ENCODE data around the gene H1-8.

DNA sequence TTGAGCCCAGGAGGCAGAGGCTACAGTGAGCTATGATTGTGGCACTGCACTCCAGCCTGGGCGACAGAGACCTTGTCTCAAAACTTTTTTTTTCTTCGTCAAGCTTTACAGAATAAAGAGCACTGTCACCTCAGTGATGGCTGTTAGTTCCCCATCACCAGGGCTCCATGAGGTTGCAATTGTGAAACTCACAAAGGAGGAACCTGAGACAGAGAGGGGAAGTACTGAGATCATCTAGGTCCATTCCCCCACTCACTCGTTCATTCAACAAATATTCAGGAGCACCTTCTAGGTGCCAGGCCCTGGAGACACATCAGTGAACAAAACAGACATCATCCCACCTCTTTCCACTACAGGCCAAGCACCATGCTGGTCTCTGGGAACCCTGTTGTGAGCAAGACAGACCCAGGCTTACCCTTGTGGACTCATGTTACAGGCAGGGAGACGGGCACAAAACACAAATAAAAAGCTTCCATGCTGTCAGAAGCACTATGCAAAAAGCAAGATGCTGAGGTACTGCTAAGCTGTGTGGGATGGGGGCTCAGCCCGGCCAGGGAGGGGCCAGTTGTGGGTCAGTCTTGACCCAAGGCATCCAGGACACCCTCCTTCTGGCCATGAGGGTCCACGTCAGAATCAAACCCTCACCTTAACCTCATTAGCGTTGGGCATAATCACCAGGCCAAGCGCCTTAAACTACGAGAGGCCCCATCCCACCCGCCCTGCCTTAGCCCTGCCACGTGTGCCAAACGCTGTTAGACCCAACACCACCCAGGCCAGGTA, 16.7 kb upstream of the H1-8 start:
- no peak for TF ChIP-seq ZNF274 (IDR thresholded peaks at IDR 0.05; ENCODE audit: low read depth, low read length)
- TF ChIP-seq SUZ12 (IDR thresholded peaks at IDR 0.05; ENCODE audit: extremely low read depth, insufficient read depth, insufficient read length), result no peak
- TF ChIP-seq YY1 (IDR thresholded peaks at IDR 0.05; ENCODE audit: insufficient read depth, insufficient read length), result no peak

Data from NT2/D1 (cell line).